GM04504 (cell line): Measurements from ENCODE around the gene STRBP.

Experiments
- DNase-seq: peaks from one replicate; pipeline ENCODE4 v3.0.0-alpha.2; 2012; ENCODE audit warnings: low read depth

The STRBP gene

GRCh38 chr9:123097430-123098095 is 170.8 kb downstream of the STRBP start:
- DNase-seq, result no peak

GRCh38 chr9:123096987-123097386 is 171.4 kb downstream of the STRBP start:
- no peak for DNase-seq

GRCh38 chr9:123093141-123093540 is 175.2 kb downstream of the STRBP start:
- DNase-seq, result no peak

- DNase-seq, result no peak
These were observed 176.9 kb downstream of the STRBP start for GRCh38 chr9:123091459-123091858.

- no peak for DNase-seq
These were observed 177.4 kb downstream of the STRBP start for GRCh38 chr9:123090956-123091355.

GRCh38 chr9:123090198-123090896 is 178.0 kb downstream of the STRBP start:
- peak; percentile 17 for DNase-seq

- no peak for DNase-seq
These were observed 178.6 kb downstream of the STRBP start for GRCh38 chr9:123089790-123090189.

- no peak for DNase-seq
These were observed 179.3 kb downstream of the STRBP start for GRCh38 chr9:123089040-123089439.

GRCh38 chr9:123087359-123087888 is 181.0 kb downstream of the STRBP start:
- DNase-seq, result no peak

GRCh38 chr9:123085916-123086315 is 182.5 kb downstream of the STRBP start:
- no peak for DNase-seq

- DNase-seq, result no peak
These were observed 184.1 kb downstream of the STRBP start for GRCh38 chr9:123084256-123084655.

GRCh38 chr9:123083680-123084079 is 184.7 kb downstream of the STRBP start:
- no peak for DNase-seq

GRCh38 chr9:123081824-123082223 is 186.6 kb downstream of the STRBP start:
- DNase-seq, result peak; percentile 16

GRCh38 chr9:123080444-123080843 is 187.9 kb downstream of the STRBP start:
- no peak for DNase-seq

- no peak for DNase-seq
These were observed 193.8 kb downstream of the STRBP start for GRCh38 chr9:123074628-123075027.

- DNase-seq, result peak; percentile 83
These were observed 194.4 kb downstream of the STRBP start for GRCh38 chr9:123073991-123074422.

GRCh38 chr9:123073441-123073840 is 194.9 kb downstream of the STRBP start:
- DNase-seq, result no peak

- DNase-seq, result no peak
These were observed 195.9 kb downstream of the STRBP start for GRCh38 chr9:123072407-123072995.
